ENCODE results near the gene PPP2R2B.
"Not testable (repeated sequence)": the region's sequence is repeated elsewhere in the genome, so short reads cannot be mapped to it uniquely, and the experiment has no call there.

The PPP2R2B gene

GRCh38 chr5:146731909-146732659, 146.5 kb downstream of the PPP2R2B start:
- no peak overlapping the region for H3K4me3 ChIP-seq (ENCODE audit: low read length)
- H3K9me3 ChIP-seq (ENCODE audit: low read length), result peaks cover 5% of the 10 kb centered on the region
- H3K27me3 ChIP-seq (ENCODE audit: insufficient read depth, low read length), result no peaks in the 10 kb centered on the region

GRCh38 chr5:146728746-146729145, 149.8 kb downstream of the PPP2R2B start:
- H3K27me3 ChIP-seq (ENCODE audit: insufficient read depth, low read length); H3K9me3 ChIP-seq (ENCODE audit: low read length); H3K36me3 ChIP-seq (ENCODE audit: insufficient read depth, low read length); H3K4me3 ChIP-seq (ENCODE audit: low read length); H2AFZ ChIP-seq (ENCODE audit: low read depth, low read length): not testable (repeated sequence)
- peaks cover 31% of the 10 kb centered on the region for H3K4me1 ChIP-seq (ENCODE audit: insufficient read depth, low read length)

More at GRCh38 chr5:146731909-146732659, 146.5 kb downstream of the PPP2R2B start:
- Histone ChIP-seq H3K4me1 (ENCODE audit: insufficient read depth, low read length) (peaks cover 20% of the 10 kb centered on the region), H2AFZ (ENCODE audit: low read depth, low read length) (no peak overlapping the region), H3K36me3 (ENCODE audit: insufficient read depth, low read length) (no peaks in the 10 kb centered on the region)

DNA sequence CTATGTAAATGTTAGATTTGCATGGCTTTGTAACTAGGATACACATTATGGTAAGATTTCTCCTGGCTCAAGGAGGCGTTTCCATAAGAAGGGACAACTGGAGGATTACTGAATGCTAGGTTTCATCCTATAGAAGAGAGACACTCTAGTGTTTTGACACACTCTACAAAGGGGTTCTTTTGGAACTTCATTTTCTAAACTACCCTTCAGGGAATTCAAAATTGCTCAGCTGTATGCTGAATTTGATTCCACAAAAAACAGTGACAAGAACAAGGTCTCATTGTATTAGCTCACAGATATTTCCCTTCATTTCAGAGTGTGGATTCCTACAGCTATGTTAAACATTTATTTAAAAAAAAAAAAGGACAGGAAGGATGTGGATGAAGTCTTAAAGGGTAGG, 151.7 kb downstream of the PPP2R2B start:
- Histone ChIP-seq H2AFZ (ENCODE audit: low read depth, low read length) (no peak overlapping the region), H3K4me1 (ENCODE audit: insufficient read depth, low read length) (peaks cover 19% of the 10 kb centered on the region), H3K4me3 (ENCODE audit: low read length) (no peak overlapping the region), H3K36me3 (ENCODE audit: insufficient read depth, low read length) (no peaks in the 10 kb centered on the region), H3K9me3 (ENCODE audit: low read length) (peaks cover 5% of the 10 kb centered on the region), H3K27me3 (ENCODE audit: insufficient read depth, low read length) (no peaks in the 10 kb centered on the region)

- Histone ChIP-seq H3K9me3 (ENCODE audit: low read length) (peaks cover 5% of the 10 kb centered on the region), H2AFZ (ENCODE audit: low read depth, low read length) (no peak overlapping the region), H3K4me3 (ENCODE audit: low read length) (no peak overlapping the region), H3K4me1 (ENCODE audit: insufficient read depth, low read length) (peaks cover 11% of the 10 kb centered on the region), H3K27me3 (ENCODE audit: insufficient read depth, low read length) (no peaks in the 10 kb centered on the region), H3K36me3 (ENCODE audit: insufficient read depth, low read length) (no peaks in the 10 kb centered on the region)
Observed at GRCh38 chr5:146726020-146726419, 152.5 kb downstream of the PPP2R2B start.

DNA sequence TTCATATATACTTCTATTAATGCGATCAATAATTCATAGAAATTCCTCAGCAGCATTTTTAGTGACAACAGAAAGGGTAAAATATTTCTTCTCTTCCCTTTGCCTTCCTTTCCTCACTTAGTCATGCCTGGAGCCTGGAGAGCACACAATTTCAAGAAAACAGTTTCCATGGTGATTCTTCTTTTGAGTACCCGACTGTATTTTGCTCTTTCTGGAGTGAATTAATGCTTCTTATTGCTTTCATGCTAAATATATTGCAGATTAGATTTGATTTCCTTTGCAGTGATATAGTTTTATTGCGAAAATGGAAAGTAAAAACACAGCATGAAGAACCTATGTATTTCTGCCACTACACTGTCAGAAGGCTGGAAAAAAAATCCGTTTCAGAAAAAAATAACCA, 153.5 kb downstream of the PPP2R2B start:
- Histone ChIP-seq H3K9me3 (ENCODE audit: low read length) (no peaks in the 10 kb centered on the region), H3K4me1 (ENCODE audit: insufficient read depth, low read length) (peaks cover 11% of the 10 kb centered on the region), H2AFZ (ENCODE audit: low read depth, low read length) (no peak overlapping the region), H3K36me3 (ENCODE audit: insufficient read depth, low read length) (no peaks in the 10 kb centered on the region), H3K4me3 (ENCODE audit: low read length) (no peak overlapping the region), H3K27me3 (ENCODE audit: insufficient read depth, low read length) (no peaks in the 10 kb centered on the region)

DNA sequence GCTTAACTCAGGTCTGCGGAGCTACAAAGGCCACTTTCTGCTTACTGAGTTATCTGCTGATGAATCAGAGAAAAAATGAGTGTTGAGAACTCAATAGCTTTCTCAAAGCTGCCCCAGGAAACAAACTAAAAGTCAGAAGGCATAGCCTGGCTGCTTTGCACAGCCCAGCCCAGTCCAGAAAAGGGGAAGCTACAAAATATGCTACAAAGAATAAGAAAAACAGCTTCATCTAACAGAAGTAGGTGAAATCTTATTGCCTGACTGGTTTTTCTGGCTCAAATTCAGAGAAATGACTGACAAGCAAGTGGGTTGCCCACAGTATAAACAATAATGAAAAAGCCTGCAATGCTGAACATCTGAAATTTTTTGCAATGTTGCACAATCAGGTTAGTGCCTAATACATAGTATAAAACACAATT, 156.2 kb downstream of the PPP2R2B start:
- Histone ChIP-seq H3K9me3 (ENCODE audit: low read length) (no peaks in the 10 kb centered on the region), H2AFZ (ENCODE audit: low read depth, low read length) (no peak overlapping the region), H3K4me3 (ENCODE audit: low read length) (no peak overlapping the region), H3K27me3 (ENCODE audit: insufficient read depth, low read length) (no peaks in the 10 kb centered on the region), H3K36me3 (ENCODE audit: insufficient read depth, low read length) (no peaks in the 10 kb centered on the region), H3K4me1 (ENCODE audit: insufficient read depth, low read length) (peaks cover 16% of the 10 kb centered on the region)

DNA sequence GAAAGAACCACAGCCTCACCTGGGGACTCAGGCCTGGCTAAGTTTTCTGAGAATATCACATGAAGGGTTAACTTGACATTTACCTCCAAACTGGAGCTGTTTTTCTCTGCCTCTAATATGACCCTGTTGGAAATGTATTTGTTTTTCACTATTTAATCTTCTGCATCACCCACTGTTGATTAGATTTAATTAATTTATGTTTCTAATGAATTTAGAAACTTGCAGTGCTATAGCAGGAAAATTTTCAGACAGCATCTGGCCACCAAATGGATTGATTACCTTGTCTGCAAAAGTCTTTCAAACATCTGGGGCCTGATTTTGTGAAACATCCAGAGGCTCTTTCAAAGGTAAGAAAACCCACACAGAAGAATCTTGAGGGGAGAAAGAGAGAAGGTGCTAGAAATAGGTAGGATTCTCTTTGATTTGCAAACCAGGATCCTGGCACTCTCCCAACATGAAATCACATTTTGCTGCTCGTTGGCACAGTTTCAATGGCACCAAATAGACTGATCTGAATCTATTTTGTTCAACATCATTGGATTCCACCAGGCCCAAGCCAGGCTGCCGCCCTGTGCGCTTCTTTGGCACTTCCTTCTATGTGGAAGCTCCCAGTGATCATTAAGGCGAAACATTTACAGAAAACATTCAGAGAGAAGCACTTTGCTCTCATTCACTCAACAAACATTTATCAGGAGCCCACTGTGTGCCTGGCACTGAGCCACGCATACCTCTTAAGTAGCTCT, 157.3 kb downstream of the PPP2R2B start:
- Histone ChIP-seq H3K4me1 (ENCODE audit: insufficient read depth, low read length) (peaks cover 16% of the 10 kb centered on the region), H3K36me3 (ENCODE audit: insufficient read depth, low read length) (no peaks in the 10 kb centered on the region), H3K4me3 (ENCODE audit: low read length) (no peak overlapping the region), H3K9me3 (ENCODE audit: low read length) (no peaks in the 10 kb centered on the region), H3K27me3 (ENCODE audit: insufficient read depth, low read length) (no peaks in the 10 kb centered on the region), H2AFZ (ENCODE audit: low read depth, low read length) (no peak overlapping the region)

GRCh38 chr5:146720107-146720506, 158.4 kb downstream of the PPP2R2B start:
- no peaks in the 10 kb centered on the region for H3K27me3 ChIP-seq (ENCODE audit: insufficient read depth, low read length)
- no peaks in the 10 kb centered on the region for H3K9me3 ChIP-seq (ENCODE audit: low read length)
- H3K4me3 ChIP-seq (ENCODE audit: low read length), result no peak overlapping the region
- peaks cover 13% of the 10 kb centered on the region for H3K4me1 ChIP-seq (ENCODE audit: insufficient read depth, low read length)
- H3K36me3 ChIP-seq (ENCODE audit: insufficient read depth, low read length), result no peaks in the 10 kb centered on the region
- H2AFZ ChIP-seq (ENCODE audit: low read depth, low read length), result no peak overlapping the region

GRCh38 chr5:146719179-146719578, 159.4 kb downstream of the PPP2R2B start:
- no peaks in the 10 kb centered on the region for H3K36me3 ChIP-seq (ENCODE audit: insufficient read depth, low read length)
- no peaks in the 10 kb centered on the region for H3K9me3 ChIP-seq (ENCODE audit: low read length)
- H3K27me3 ChIP-seq (ENCODE audit: insufficient read depth, low read length), result no peaks in the 10 kb centered on the region
- H3K4me3 ChIP-seq (ENCODE audit: low read length), result no peak overlapping the region
- H3K4me1 ChIP-seq (ENCODE audit: insufficient read depth, low read length), result peaks cover 5% of the 10 kb centered on the region
- H2AFZ ChIP-seq (ENCODE audit: low read depth, low read length), result no peak overlapping the region

- Histone ChIP-seq H3K27me3 (ENCODE audit: insufficient read depth, low read length) (no peaks in the 10 kb centered on the region), H3K9me3 (ENCODE audit: low read length) (no peaks in the 10 kb centered on the region), H2AFZ (ENCODE audit: low read depth, low read length) (no peak overlapping the region), H3K4me1 (ENCODE audit: insufficient read depth, low read length) (peaks cover 5% of the 10 kb centered on the region), H3K4me3 (ENCODE audit: low read length) (no peak overlapping the region), H3K36me3 (ENCODE audit: insufficient read depth, low read length) (no peaks in the 10 kb centered on the region)
Observed at GRCh38 chr5:146718609-146719008, 159.9 kb downstream of the PPP2R2B start.

- H3K27me3 ChIP-seq (ENCODE audit: insufficient read depth, low read length), result no peaks in the 10 kb centered on the region
- no peak overlapping the region for H2AFZ ChIP-seq (ENCODE audit: low read depth, low read length)
- no peaks in the 10 kb centered on the region for H3K36me3 ChIP-seq (ENCODE audit: insufficient read depth, low read length)
- H3K4me3 ChIP-seq (ENCODE audit: low read length), result no peak overlapping the region
- H3K4me1 ChIP-seq (ENCODE audit: insufficient read depth, low read length), result peaks cover 5% of the 10 kb centered on the region
- no peaks in the 10 kb centered on the region for H3K9me3 ChIP-seq (ENCODE audit: low read length)
Observed at GRCh38 chr5:146717951-146718350, 160.6 kb downstream of the PPP2R2B start.

GRCh38 chr5:146716636-146717035, 161.9 kb downstream of the PPP2R2B start:
- peaks cover 5% of the 10 kb centered on the region for H3K4me1 ChIP-seq (ENCODE audit: insufficient read depth, low read length)
- H3K27me3 ChIP-seq (ENCODE audit: insufficient read depth, low read length), result no peaks in the 10 kb centered on the region
- no peaks in the 10 kb centered on the region for H3K9me3 ChIP-seq (ENCODE audit: low read length)
- H3K36me3 ChIP-seq (ENCODE audit: insufficient read depth, low read length), result no peaks in the 10 kb centered on the region
- no peak overlapping the region for H3K4me3 ChIP-seq (ENCODE audit: low read length)
- H2AFZ ChIP-seq (ENCODE audit: low read depth, low read length), result no peak overlapping the region

GRCh38 chr5:146710348-146710747, 168.2 kb downstream of the PPP2R2B start:
- Histone ChIP-seq H2AFZ (ENCODE audit: low read depth, low read length) (no peak overlapping the region), H3K9me3 (ENCODE audit: low read length) (no peaks in the 10 kb centered on the region), H3K4me3 (ENCODE audit: low read length) (no peak overlapping the region), H3K36me3 (ENCODE audit: insufficient read depth, low read length) (no peaks in the 10 kb centered on the region), H3K27me3 (ENCODE audit: insufficient read depth, low read length) (no peaks in the 10 kb centered on the region), H3K4me1 (ENCODE audit: insufficient read depth, low read length) (no peaks in the 10 kb centered on the region)

Measured in neuron (in vitro differentiated cells).